ENCODE results near the gene NDUFB4. TPM values are rescaled to one million over a fixed set of nuclear protein-coding genes. Genes with fewer than 3 reads are reported as not detected.

Gene NDUFB4
- total RNA-seq, 5 donors from 2014 or later (not counting 1 experiment from before 2014, with no cell fraction given): 59.3 to 79.6 (median 73.6) TPM

DNA sequence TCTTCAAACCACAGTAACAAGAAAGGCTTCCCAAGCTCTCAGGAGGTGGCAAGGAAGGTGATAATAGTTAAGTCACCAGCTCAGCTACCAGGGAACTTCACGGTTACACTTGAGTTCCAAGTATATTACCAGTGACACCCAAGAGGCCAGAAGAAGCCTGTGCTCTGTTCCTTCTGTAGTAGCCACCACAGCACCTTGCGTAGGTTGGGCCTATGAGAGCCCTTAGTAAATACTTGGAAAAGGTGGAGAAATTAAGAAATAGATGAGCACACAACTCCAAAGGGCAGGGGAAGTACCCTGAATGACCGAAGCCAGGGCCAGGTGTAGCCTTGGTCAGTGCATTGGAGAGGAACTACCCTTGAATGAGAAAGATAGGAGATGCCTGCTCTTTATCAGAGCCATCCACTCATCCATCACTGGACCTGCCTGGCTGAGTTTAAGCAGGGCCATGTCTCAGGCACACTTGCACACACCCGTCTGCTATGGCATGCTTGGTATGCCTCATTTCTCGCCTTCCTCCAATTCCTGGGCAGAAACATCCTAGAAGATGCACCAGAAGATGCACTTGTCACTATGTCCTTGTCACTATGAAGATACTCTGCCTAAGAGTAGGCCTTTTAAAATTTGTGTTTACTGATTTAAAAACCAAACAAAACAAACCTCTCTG lies 32.6 kb upstream of the NDUFB4 start:
- Mint-ChIP-seq H3K27ac (no peak overlapping the region), H3K4me3 (no peak overlapping the region), H3K4me1 (peaks cover 14 to 18% (median 16%) of the 10 kb centered on the region in 3 donors), H3K27me3 (peaks cover 4 to 8% of the 10 kb centered on the region in 2 donors), H3K9me3 (no peaks in the 10 kb centered on the region), H3K36me3 (no peaks in the 10 kb centered on the region)
- peaks cover 0 to 16% of the 10 kb centered on the region in 2 experiments for H3K27me3 ChIP-seq (replicated peaks in 1 of 2; ENCODE audit: control insufficient read depth in 2 of 2, extremely low read depth in 1 of 2, insufficient read depth in 2 of 2, low read length in 1 of 2)
- POLR2A ChIA-PET: no interaction called here
- no peak overlapping the region for H3K27ac ChIP-seq (ENCODE audit: low read length)
- ATAC-seq (replicated peaks in 1 of 4): no peak
- no peak for DNase-seq
- CTCF ChIA-PET: interaction anchor here (0.7 to 3.2 kb wide), 5 partner anchors 32 to 238 kb away, joined by 4 to 12 read pairs (median 5); partner anchors contain the start of gene NDUFB4 (in 1 of the 2)
- whole genome bisulfite sequencing (ENCODE audit: insufficient coverage): 82% methylated on average over 2 of the region's 5 CpGs
- H3K9me3 ChIP-seq: no peaks in the 10 kb centered on the region
- H3K4me1 ChIP-seq (ENCODE audit: control insufficient read depth in 1 of 2, extremely low read depth in 1 of 2, insufficient read depth in 2 of 2, low read length in 2 of 2): peaks cover 5 to 13% of the 10 kb centered on the region in 2 experiments
- H3K4me3 ChIP-seq (ENCODE audit: control insufficient read depth in 1 of 2, extremely low read depth in 1 of 2, low read length in 1 of 2): no peak overlapping the region
- H3K36me3 ChIP-seq (ENCODE audit: control insufficient read depth in 2 of 2, extremely low read depth in 1 of 2, insufficient read depth in 1 of 2, low read length in 1 of 2): no peaks in the 10 kb centered on the region

DNA sequence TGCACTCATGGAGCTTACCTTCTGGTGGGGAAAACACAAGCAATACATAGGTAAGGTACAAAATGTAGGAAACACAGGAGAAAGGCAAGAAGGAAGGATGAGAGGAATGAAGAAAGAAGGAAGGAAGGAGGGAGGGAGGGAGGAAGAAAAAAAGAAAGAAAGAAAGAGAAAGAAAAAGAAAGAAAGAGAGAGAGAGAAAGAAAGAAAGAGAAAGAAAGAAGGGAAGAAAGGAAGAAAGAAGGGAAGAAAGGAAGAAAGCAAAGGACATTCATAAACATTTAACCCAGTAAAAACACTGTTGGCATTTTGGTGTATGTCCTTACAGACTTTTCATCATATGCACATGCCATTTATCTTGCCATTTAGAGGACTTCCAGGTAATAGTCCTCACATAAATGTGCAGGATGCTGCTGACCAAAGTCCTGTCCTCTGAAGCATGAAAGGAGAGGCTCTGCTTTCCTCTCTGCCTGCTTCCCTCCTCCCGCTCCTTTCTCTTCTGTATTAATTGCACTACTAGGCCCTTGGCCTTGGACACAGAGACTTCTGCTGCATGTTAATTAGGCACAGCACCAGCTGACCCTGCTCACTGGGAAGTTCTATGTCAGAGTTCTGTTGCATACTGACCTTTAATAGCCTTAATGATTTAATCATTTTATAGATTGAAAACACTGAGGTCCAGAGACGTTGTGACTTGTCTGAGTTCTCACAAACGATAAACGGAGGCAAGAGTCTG lies 29.7 kb upstream of the NDUFB4 start:
- ATAC-seq (replicated peaks in 1 of 4) (no peak), DNase-seq (no peak)
- Histone ChIP-seq H3K4me1 (ENCODE audit: control insufficient read depth in 1 of 2, extremely low read depth in 1 of 2, insufficient read depth in 2 of 2, low read length in 2 of 2) (no peaks in the 10 kb centered on the region), H3K27ac (ENCODE audit: low read length) (no peak overlapping the region), H3K36me3 (ENCODE audit: control insufficient read depth in 2 of 2, extremely low read depth in 1 of 2, insufficient read depth in 1 of 2, low read length in 1 of 2) (no peaks in the 10 kb centered on the region), H3K4me3 (ENCODE audit: control insufficient read depth in 1 of 2, extremely low read depth in 1 of 2, low read length in 1 of 2) (no peak overlapping the region), H3K9me3 (no peaks in the 10 kb centered on the region), H3K27me3 (replicated peaks in 1 of 2; ENCODE audit: control insufficient read depth in 2 of 2, extremely low read depth in 1 of 2, insufficient read depth in 2 of 2, low read length in 1 of 2) (peaks cover 0 to 8% of the 10 kb centered on the region in 2 experiments)
- peaks cover 0 to 3% (median 2%) of the 10 kb centered on the region in 3 donors for H3K4me1 Mint-ChIP-seq
- no peaks in the 10 kb centered on the region for H3K9me3 Mint-ChIP-seq
- no peak overlapping the region for H3K27ac Mint-ChIP-seq
- WGBS (ENCODE audit: insufficient coverage): no CpG with 5 or more reads among the region's 4 CpGs
- ChIA-PET POLR2A (interaction anchor here in 1 of 2 donors (2.0 kb wide), 1 partner anchor 29 kb away, joined by 21 read pairs; the partner anchor contains the start of gene NDUFB4), CTCF (interaction anchor here (0.5 to 3.2 kb wide), 17 partner anchors 8 to 868 kb away, joined by 3 to 28 read pairs (median 5); partner anchors contain the start of gene NDUFB4 (in 2 of the 2))
- no peaks in the 10 kb centered on the region for H3K36me3 Mint-ChIP-seq
- no peak overlapping the region for H3K4me3 Mint-ChIP-seq
- H3K27me3 Mint-ChIP-seq: peaks cover 4 to 9% of the 10 kb centered on the region in 2 donors

DNA sequence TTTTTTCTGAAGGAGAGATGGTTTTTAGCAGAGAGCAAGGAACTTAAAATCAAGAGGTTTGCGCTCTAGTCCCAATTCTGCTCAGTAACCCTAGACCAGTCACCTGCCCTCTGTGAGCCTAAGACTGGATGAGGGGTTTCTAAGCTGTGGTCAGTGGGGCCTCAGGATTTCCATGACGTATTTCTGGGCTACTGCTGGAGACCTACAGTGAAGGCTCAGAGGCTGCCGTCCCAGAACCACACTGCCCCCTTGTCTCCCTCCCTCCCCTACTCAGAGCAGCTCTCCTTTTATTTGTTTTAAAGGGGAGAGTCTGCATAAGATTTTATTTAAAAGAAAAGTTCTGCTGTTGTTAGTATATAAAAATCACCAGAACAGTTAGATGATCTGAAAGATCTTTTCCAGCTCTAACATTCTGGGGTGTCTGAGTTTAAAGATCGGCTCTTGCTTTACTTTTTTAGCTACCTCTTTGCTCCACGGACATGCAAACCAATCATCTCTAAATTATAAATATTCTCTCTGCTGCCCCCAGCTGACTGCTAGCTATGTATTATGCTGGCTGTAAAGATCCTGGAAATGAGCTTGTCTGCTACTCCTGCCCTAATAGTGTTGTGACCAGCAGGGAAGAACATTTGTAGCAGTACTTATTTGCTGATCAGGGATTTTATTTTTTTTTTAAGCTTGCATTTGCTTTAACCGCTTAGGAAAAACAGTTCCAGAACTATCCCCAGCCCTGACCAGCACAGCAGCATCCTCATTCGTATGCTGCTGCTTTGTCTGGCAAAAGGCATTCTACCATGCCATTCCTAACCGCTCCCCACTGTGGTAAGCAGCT lies 28.6 kb upstream of the NDUFB4 start:
- no peaks in the 10 kb centered on the region for H3K36me3 Mint-ChIP-seq
- peaks cover 0 to 3% (median 2%) of the 10 kb centered on the region in 3 donors for H3K4me1 Mint-ChIP-seq
- H3K27ac Mint-ChIP-seq: peak overlapping the region in 1 of 2 donors; percentile 48
- Histone ChIP-seq H3K4me1 (ENCODE audit: control insufficient read depth in 1 of 2, extremely low read depth in 1 of 2, insufficient read depth in 2 of 2, low read length in 2 of 2) (no peaks in the 10 kb centered on the region), H3K36me3 (ENCODE audit: control insufficient read depth in 2 of 2, extremely low read depth in 1 of 2, insufficient read depth in 1 of 2, low read length in 1 of 2) (no peaks in the 10 kb centered on the region), H3K27me3 (replicated peaks in 1 of 2; ENCODE audit: control insufficient read depth in 2 of 2, extremely low read depth in 1 of 2, insufficient read depth in 2 of 2, low read length in 1 of 2) (peaks cover 0 to 12% of the 10 kb centered on the region in 2 experiments), H3K4me3 (ENCODE audit: control insufficient read depth in 1 of 2, extremely low read depth in 1 of 2, low read length in 1 of 2) (no peak overlapping the region), H3K27ac (ENCODE audit: low read length) (no peak overlapping the region), H3K9me3 (no peaks in the 10 kb centered on the region)
- DNase-seq: peak in 1 of 35 experiments; percentile 37
- POLR2A ChIA-PET: interaction anchor here (0.6 to 2.0 kb wide), 3 partner anchors 9 to 101 kb away, joined by 3 to 21 read pairs (median 4); partner anchors contain the start of gene NDUFB4 (in 1 of the 2)
- H3K4me3 Mint-ChIP-seq: peak overlapping the region in 1 of 3 donors; percentile 7
- CTCF ChIA-PET: interaction anchor here (0.6 to 3.2 kb wide), 20 partner anchors 9 to 1248 kb away, joined by 3 to 28 read pairs (median 4); partner anchors contain the start of gene NDUFB4 (in 2 of the 2)
- 67% methylated on average over 2 of the region's 8 CpGs for whole genome bisulfite sequencing (ENCODE audit: insufficient coverage)
- H3K27me3 Mint-ChIP-seq: peaks cover 8 to 11% of the 10 kb centered on the region in 2 donors
- no peaks in the 10 kb centered on the region for H3K9me3 Mint-ChIP-seq
- ATAC-seq (replicated peaks in 1 of 4): peak in 3 of 4 experiments; percentile 54 to 82 (median 65)

GRCh38 chr3:120568202-120568531 lies 28.0 kb upstream of the NDUFB4 start:
- Mint-ChIP-seq H3K36me3 (no peaks in the 10 kb centered on the region), H3K27ac (no peak overlapping the region), H3K4me3 (no peak overlapping the region), H3K27me3 (peaks cover 8 to 12% of the 10 kb centered on the region in 2 donors), H3K4me1 (peaks cover 0 to 3% (median 2%) of the 10 kb centered on the region in 3 donors), H3K9me3 (no peaks in the 10 kb centered on the region)
- Histone ChIP-seq H3K27me3 (replicated peaks in 1 of 2; ENCODE audit: control insufficient read depth in 2 of 2, extremely low read depth in 1 of 2, insufficient read depth in 2 of 2, low read length in 1 of 2) (peaks cover 0 to 13% of the 10 kb centered on the region in 2 experiments), H3K4me1 (ENCODE audit: control insufficient read depth in 1 of 2, extremely low read depth in 1 of 2, insufficient read depth in 2 of 2, low read length in 2 of 2) (no peaks in the 10 kb centered on the region), H3K9me3 (no peaks in the 10 kb centered on the region), H3K36me3 (ENCODE audit: control insufficient read depth in 2 of 2, extremely low read depth in 1 of 2, insufficient read depth in 1 of 2, low read length in 1 of 2) (no peaks in the 10 kb centered on the region), H3K27ac (ENCODE audit: low read length) (no peak overlapping the region), H3K4me3 (ENCODE audit: control insufficient read depth in 1 of 2, extremely low read depth in 1 of 2, low read length in 1 of 2) (no peak overlapping the region)
- CTCF ChIA-PET: interaction anchor here (0.7 to 3.2 kb wide), 11 partner anchors 9 to 227 kb away, joined by 3 to 28 read pairs (median 12); partner anchors contain the start of gene NDUFB4 (in 2 of the 2)
- no peak for ATAC-seq (replicated peaks in 1 of 4)
- POLR2A ChIA-PET: interaction anchor here (0.6 to 2.0 kb wide), 3 partner anchors 10 to 100 kb away, joined by 3 to 21 read pairs (median 4); partner anchors contain the start of gene NDUFB4 (in 1 of the 2)
- 79% methylated on average over 2 of the region's 3 CpGs for WGBS (ENCODE audit: insufficient coverage)
- no peak for DNase-seq

DNA sequence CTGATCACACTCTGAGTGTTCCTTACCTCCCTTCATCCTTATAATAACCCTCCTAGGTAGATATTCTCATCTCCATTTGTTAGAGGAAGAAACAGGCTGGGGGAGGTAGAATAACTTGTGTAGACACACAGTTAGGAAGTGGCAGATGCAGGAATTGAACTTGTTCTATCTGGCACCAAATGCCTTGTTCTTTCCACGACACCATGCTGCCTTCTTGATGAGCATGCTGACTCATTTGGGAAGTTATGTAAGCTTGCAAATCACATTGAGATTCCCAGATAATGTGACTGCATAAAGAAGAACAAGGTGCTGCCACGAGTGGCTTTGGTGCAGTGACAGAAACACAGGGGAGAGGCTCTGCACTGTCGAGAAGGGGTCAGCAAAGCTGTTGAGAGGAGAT lies 27.5 kb upstream of the NDUFB4 start:
- CTCF ChIA-PET: interaction anchor here (2.1 to 3.2 kb wide), 3 partner anchors 10 to 226 kb away, joined by 12 to 28 read pairs (median 13); partner anchors contain the start of gene NDUFB4 (in 1 of the 2)
- Histone ChIP-seq H3K27me3 (replicated peaks in 1 of 2; ENCODE audit: control insufficient read depth in 2 of 2, extremely low read depth in 1 of 2, insufficient read depth in 2 of 2, low read length in 1 of 2) (peaks cover 0 to 10% of the 10 kb centered on the region in 2 experiments), H3K36me3 (ENCODE audit: control insufficient read depth in 2 of 2, extremely low read depth in 1 of 2, insufficient read depth in 1 of 2, low read length in 1 of 2) (no peaks in the 10 kb centered on the region), H3K9me3 (no peaks in the 10 kb centered on the region), H3K4me3 (ENCODE audit: control insufficient read depth in 1 of 2, extremely low read depth in 1 of 2, low read length in 1 of 2) (no peak overlapping the region), H3K27ac (ENCODE audit: low read length) (no peak overlapping the region), H3K4me1 (ENCODE audit: control insufficient read depth in 1 of 2, extremely low read depth in 1 of 2, insufficient read depth in 2 of 2, low read length in 2 of 2) (no peaks in the 10 kb centered on the region)
- Mint-ChIP-seq H3K4me1 (peaks cover 0 to 3% (median 2%) of the 10 kb centered on the region in 3 donors), H3K27ac (no peak overlapping the region), H3K9me3 (no peaks in the 10 kb centered on the region), H3K4me3 (no peak overlapping the region), H3K27me3 (peaks cover 8 to 14% of the 10 kb centered on the region in 2 donors), H3K36me3 (no peaks in the 10 kb centered on the region)
- ATAC-seq (replicated peaks in 1 of 4) (no peak), DNase-seq (no peak)
- 56% methylated on average over 1 of the region's 3 CpGs for WGBS (ENCODE audit: insufficient coverage)
- POLR2A ChIA-PET: no interaction called here

Data from T-cell (primary cell).